Measurements from ENCODE around the gene FOXM1. TPM values are rescaled to one million over a fixed set of nuclear protein-coding genes. Genes with fewer than 3 reads are reported as not detected.

FOXM1 gene
- total and polyA plus RNA-seq, 2 of the 13 experiments (the other 11 are each of a cell fraction or from before 2014, with no cell fraction given): 17.1 to 25.9 TPM

DNA sequence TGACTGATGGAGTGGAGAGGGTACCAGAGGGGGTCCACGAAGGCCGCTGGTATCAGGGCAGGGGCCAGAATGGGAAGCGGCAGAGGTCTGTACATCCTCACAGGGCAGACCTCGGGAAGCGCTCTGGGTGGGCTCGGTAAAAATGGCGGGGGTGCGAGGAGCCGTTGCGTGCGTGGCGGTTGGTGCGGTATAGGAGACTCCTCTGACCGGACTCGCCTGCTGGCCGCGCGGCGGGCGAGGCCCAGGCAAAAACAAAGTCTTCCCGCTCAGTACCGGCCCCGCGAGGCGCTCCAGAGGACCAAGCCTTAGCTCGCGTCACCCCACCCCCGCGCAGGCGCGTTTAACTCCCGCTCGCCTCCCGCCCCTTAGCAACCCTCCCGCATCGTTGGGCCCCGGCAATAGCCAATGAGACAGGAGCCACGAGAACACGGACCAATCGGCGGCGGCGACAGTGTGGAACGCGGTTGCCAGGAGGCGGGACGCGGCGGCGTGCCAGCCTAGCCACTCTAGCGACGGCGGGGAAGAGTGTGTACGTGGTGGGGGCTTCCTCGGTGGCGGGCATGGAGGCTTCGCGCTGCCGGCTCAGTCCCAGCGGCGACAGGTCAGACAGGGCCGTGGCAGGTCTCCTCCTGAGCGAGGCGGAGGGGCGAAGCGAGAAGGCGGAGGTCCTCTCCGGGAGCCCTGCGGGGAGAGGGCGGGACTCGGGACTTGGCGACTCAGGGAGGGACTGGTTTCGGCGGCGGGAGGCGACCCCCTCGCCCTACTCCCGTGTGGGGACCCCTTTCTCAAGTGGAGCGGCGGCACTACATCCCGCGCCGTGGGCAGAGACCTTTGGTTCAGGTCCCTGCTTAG, 13.6 kb upstream of the FOXM1 start, which contains the start of gene TULP3 (continued):
- TF ChIP-seq, protein P1, sequence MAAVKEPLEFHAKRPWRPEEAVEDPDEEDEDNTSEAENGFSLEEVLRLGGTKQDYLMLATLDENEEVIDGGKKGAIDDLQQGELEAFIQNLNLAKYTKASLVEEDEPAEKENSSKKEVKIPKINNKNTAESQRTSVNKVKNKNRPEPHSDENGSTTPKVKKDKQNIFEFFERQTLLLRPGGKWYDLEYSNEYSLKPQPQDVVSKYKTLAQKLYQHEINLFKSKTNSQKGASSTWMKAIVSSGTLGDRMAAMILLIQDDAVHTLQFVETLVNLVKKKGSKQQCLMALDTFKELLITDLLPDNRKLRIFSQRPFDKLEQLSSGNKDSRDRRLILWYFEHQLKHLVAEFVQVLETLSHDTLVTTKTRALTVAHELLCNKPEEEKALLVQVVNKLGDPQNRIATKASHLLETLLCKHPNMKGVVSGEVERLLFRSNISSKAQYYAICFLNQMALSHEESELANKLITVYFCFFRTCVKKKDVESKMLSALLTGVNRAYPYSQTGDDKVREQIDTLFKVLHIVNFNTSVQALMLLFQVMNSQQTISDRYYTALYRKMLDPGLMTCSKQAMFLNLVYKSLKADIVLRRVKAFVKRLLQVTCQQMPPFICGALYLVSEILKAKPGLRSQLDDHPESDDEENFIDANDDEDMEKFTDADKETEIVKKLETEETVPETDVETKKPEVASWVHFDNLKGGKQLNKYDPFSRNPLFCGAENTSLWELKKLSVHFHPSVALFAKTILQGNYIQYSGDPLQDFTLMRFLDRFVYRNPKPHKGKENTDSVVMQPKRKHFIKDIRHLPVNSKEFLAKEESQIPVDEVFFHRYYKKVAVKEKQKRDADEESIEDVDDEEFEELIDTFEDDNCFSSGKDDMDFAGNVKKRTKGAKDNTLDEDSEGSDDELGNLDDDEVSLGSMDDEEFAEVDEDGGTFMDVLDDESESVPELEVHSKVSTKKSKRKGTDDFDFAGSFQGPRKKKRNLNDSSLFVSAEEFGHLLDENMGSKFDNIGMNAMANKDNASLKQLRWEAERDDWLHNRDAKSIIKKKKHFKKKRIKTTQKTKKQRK (IDR thresholded peaks at IDR 0.05; ENCODE audit: low read length): no peak
- TF ChIP-seq GZF1 (CRISPR knock-in tag; IDR thresholded peaks at IDR 0.05): no peak
- TF ChIP-seq ZNF589 (CRISPR knock-in tag; conservative IDR thresholded peaks at IDR 0.05): 0 out of 2 replicates have a peak, but pooled peaks have one; percentile 88
- TF ChIP-seq ZNF572 (CRISPR knock-in tag; IDR thresholded peaks at IDR 0.05): peak; percentile 73; the same call in 1 of the 2 replicates
- TF ChIP-seq HNF4G (IDR thresholded peaks at IDR 0.05; ENCODE audit: borderline replicate concordance, low read depth, low read length): no peak
- no peak for TF ChIP-seq HNF4G (CRISPR knock-in tag; IDR thresholded peaks at IDR 0.05; ENCODE audit: borderline replicate concordance, low read depth)
- TF ChIP-seq, protein P2, sequence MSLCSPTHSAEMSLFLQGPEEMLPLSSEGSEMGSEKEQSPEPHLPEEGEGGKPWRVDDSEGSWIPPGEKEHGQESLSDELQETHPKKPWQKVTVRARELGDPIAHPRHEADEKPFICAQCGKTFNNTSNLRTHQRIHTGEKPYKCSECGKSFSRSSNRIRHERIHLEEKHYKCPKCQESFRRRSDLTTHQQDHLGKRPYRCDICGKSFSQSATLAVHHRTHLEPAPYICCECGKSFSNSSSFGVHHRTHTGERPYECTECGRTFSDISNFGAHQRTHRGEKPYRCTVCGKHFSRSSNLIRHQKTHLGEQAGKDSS (CRISPR knock-in tag; IDR thresholded peaks at IDR 0.05; ENCODE audit: borderline replicate concordance, low read depth): 0 out of 2 replicates have a peak, but pooled peaks have one; percentile 47
- peak; percentile 59; the same call in 1 of the 2 replicates for TF ChIP-seq ZNF367 (CRISPR knock-in tag; IDR thresholded peaks at IDR 0.05; ENCODE audit: borderline replicate concordance)
- TF ChIP-seq AGO2 (optimal IDR thresholded peaks at IDR 0.05; ENCODE audit: low read depth, low read length): peak; percentile 90
- TF ChIP-seq NAIF1 (CRISPR knock-in tag; IDR thresholded peaks at IDR 0.05; ENCODE audit: borderline replicate concordance): 0 out of 2 replicates have a peak, but pooled peaks have one; percentile 57
- TF ChIP-seq, protein P3, sequence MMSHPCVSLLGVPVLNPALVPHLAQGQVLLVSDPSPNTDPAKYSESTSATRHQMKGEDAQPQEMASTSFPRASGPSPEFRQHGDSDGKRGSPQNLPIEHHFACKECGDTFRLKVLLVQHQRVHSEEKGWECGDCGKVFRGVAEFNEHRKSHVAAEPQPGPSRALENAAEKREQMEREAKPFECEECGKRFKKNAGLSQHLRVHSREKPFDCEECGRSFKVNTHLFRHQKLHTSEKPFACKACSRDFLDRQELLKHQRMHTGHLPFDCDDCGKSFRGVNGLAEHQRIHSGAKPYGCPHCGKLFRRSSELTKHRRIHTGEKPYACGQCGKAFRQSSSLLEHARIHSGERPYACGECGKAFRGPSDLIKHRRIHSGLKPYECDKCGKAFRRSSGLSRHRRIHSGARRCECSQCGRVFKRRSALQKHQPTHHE (CRISPR knock-in tag; IDR thresholded peaks at IDR 0.05; ENCODE audit: borderline replicate concordance): peak; percentile 66
- TF ChIP-seq ZNF432 (CRISPR knock-in tag; IDR thresholded peaks at IDR 0.05; ENCODE audit: borderline replicate concordance): no peak
- TF ChIP-seq ZNF121 (CRISPR knock-in tag; IDR thresholded peaks at IDR 0.05): 0 out of 2 replicates have a peak, but pooled peaks have one; percentile 42
- peak; percentile 98 for TF ChIP-seq MXI1 (IDR thresholded peaks at IDR 0.05; ENCODE audit: borderline replicate concordance, low read depth, low read length)
- TF ChIP-seq ZNF350 (CRISPR knock-in tag; IDR thresholded peaks at IDR 0.05; ENCODE audit: borderline replicate concordance, low read depth): peak; percentile 81; the same call in 1 of the 2 replicates
- TF ChIP-seq, protein P4, sequence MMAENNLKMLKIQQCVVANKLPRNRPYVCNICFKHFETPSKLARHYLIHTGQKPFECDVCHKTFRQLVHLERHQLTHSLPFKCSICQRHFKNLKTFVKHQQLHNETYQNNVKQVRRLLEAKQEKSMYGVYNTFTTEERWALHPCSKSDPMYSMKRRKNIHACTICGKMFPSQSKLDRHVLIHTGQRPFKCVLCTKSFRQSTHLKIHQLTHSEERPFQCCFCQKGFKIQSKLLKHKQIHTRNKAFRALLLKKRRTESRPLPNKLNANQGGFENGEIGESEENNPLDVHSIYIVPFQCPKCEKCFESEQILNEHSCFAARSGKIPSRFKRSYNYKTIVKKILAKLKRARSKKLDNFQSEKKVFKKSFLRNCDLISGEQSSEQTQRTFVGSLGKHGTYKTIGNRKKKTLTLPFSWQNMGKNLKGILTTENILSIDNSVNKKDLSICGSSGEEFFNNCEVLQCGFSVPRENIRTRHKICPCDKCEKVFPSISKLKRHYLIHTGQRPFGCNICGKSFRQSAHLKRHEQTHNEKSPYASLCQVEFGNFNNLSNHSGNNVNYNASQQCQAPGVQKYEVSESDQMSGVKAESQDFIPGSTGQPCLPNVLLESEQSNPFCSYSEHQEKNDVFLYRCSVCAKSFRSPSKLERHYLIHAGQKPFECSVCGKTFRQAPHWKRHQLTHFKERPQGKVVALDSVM (CRISPR knock-in tag; IDR thresholded peaks at IDR 0.05): no peak; the same call in 1 of the 2 replicates
- TF ChIP-seq, protein P5, sequence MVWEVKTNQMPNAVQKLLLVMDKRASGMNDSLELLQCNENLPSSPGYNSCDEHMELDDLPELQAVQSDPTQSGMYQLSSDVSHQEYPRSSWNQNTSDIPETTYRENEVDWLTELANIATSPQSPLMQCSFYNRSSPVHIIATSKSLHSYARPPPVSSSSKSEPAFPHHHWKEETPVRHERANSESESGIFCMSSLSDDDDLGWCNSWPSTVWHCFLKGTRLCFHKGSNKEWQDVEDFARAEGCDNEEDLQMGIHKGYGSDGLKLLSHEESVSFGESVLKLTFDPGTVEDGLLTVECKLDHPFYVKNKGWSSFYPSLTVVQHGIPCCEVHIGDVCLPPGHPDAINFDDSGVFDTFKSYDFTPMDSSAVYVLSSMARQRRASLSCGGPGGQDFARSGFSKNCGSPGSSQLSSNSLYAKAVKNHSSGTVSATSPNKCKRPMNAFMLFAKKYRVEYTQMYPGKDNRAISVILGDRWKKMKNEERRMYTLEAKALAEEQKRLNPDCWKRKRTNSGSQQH (CRISPR knock-in tag; IDR thresholded peaks at IDR 0.05; ENCODE audit: low read depth): 0 out of 2 replicates have a peak, but pooled peaks have one; percentile 44
- no peak for TF ChIP-seq ZNF326 (CRISPR knock-in tag; IDR thresholded peaks at IDR 0.05; ENCODE audit: borderline replicate concordance)
